ENCODE results near the gene PBX4.

PBX4 gene

DNA sequence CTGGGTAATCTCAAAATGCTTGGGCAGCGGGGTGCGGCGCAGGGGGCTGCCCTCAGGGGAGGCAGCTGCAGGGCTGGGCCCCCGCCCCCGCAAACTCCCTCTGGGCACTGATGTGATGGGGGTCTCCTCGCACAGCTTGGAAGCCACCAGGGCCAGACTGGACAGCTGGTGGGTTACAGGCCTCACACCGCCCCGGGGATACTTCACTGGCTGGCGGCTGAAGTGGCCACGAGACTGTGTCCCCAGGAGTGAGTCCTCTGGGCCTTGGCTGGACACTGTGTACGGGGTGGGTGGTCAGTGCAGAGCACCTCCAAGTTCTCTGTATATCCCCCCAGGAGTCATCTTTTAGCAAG lies 11.6 kb upstream of the PBX4 start:
- Histone ChIP-seq H3K27me3 (ENCODE audit: low read length) (no peaks in the 10 kb centered on the region), H3K9me3 (ENCODE audit: insufficient read depth, low read length) (no peaks in the 10 kb centered on the region), H3K27ac (ENCODE audit: low read depth, low read length) (no peak overlapping the region), H3K9me2 (replicated peaks; ENCODE audit: insufficient read depth, low read length) (no peaks in the 10 kb centered on the region), H3K4me3 (ENCODE audit: insufficient read depth, low read length, poor library complexity, severe bottlenecking) (no peak overlapping the region), H2AFZ (ENCODE audit: low read depth, low read length, severe bottlenecking) (no peak overlapping the region), H3K36me3 (ENCODE audit: low read length) (0 out of 2 replicates have a peak, but pooled peaks cover 3% of the 10 kb centered on the region), H3F3A (ENCODE audit: insufficient read depth) (peaks cover 11% of the 10 kb centered on the region; the same call in 1 of the 2 replicates), H3K9ac (ENCODE audit: low read length) (no peak overlapping the region), H4K20me1 (ENCODE audit: low read depth, low read length) (no peaks in the 10 kb centered on the region), H3K4me2 (ENCODE audit: low read depth, low read length, poor library complexity, severe bottlenecking) (no peak overlapping the region), H3K79me2 (ENCODE audit: insufficient read depth, low read length) (no peaks in the 10 kb centered on the region)
- TF ChIP-seq, protein P1, sequence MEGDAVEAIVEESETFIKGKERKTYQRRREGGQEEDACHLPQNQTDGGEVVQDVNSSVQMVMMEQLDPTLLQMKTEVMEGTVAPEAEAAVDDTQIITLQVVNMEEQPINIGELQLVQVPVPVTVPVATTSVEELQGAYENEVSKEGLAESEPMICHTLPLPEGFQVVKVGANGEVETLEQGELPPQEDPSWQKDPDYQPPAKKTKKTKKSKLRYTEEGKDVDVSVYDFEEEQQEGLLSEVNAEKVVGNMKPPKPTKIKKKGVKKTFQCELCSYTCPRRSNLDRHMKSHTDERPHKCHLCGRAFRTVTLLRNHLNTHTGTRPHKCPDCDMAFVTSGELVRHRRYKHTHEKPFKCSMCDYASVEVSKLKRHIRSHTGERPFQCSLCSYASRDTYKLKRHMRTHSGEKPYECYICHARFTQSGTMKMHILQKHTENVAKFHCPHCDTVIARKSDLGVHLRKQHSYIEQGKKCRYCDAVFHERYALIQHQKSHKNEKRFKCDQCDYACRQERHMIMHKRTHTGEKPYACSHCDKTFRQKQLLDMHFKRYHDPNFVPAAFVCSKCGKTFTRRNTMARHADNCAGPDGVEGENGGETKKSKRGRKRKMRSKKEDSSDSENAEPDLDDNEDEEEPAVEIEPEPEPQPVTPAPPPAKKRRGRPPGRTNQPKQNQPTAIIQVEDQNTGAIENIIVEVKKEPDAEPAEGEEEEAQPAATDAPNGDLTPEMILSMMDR (IDR thresholded peaks at IDR 0.05; ENCODE audit: insufficient read depth, low read length, poor library complexity, severe bottlenecking), result no peak
- TF ChIP-seq EZH2phosphoT487 (conservative IDR thresholded peaks at IDR 0.05; ENCODE audit: low read length), result no peak

DNA sequence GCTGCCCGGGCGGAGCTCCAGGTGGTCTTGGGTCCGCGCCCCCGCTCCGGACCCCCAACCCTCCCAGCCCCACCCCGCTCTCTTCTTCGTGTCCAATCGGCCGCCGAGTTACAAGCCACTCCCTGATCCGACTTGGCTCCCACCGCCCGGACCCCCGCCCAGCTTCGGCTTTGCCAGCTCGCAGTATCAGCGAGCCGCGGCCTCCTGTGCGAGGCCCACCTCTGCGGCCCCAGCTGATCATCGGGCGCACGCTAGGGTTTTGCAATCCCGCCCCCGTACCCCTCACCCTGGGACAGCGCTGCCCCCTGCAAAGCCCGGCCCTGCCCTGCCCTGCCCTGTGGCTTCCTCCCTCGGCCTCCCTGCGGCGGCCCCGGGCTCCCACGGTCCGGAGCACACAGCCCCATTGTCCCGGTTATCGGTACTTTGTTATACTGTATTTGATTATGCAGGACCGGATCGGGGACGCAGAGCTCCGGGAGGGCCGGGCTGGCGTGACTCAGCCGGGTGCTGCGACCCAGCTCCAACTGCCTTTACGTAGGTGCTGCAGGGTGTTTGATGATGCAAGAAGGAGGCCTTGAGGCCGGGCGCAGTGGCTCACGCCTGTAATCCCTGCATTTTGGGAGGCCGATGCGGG lies 10.1 kb upstream of the PBX4 start:
- H3K4me2 ChIP-seq (ENCODE audit: low read depth, low read length, poor library complexity, severe bottlenecking), result peak overlapping the region; percentile 71
- peaks cover 11% of the 10 kb centered on the region; the same call in 1 of the 2 replicates for H3F3A ChIP-seq (ENCODE audit: insufficient read depth)
- H3K9ac ChIP-seq (ENCODE audit: low read length), result peak overlapping the region; percentile 83
- H4K20me1 ChIP-seq (ENCODE audit: low read depth, low read length), result no peaks in the 10 kb centered on the region
- H3K9me2 ChIP-seq (replicated peaks; ENCODE audit: insufficient read depth, low read length), result no peaks in the 10 kb centered on the region
- no peaks in the 10 kb centered on the region for H3K9me3 ChIP-seq (ENCODE audit: insufficient read depth, low read length)
- peak overlapping the region; percentile 66 for H3K4me3 ChIP-seq (ENCODE audit: insufficient read depth, low read length, poor library complexity, severe bottlenecking)
- H2AFZ ChIP-seq (ENCODE audit: low read depth, low read length, severe bottlenecking), result no peak overlapping the region
- no peaks in the 10 kb centered on the region for H3K27me3 ChIP-seq (ENCODE audit: low read length)
- TF ChIP-seq, protein P1 (IDR thresholded peaks at IDR 0.05; ENCODE audit: insufficient read depth, low read length, poor library complexity, severe bottlenecking), result no peak
- no peak for TF ChIP-seq EZH2phosphoT487 (conservative IDR thresholded peaks at IDR 0.05; ENCODE audit: low read length)
- H3K27ac ChIP-seq (ENCODE audit: low read depth, low read length), result peak overlapping the region; percentile 59
- H3K79me2 ChIP-seq (ENCODE audit: insufficient read depth, low read length), result no peaks in the 10 kb centered on the region
- H3K36me3 ChIP-seq (ENCODE audit: low read length), result 0 out of 2 replicates have a peak, but pooled peaks cover 3% of the 10 kb centered on the region

DNA sequence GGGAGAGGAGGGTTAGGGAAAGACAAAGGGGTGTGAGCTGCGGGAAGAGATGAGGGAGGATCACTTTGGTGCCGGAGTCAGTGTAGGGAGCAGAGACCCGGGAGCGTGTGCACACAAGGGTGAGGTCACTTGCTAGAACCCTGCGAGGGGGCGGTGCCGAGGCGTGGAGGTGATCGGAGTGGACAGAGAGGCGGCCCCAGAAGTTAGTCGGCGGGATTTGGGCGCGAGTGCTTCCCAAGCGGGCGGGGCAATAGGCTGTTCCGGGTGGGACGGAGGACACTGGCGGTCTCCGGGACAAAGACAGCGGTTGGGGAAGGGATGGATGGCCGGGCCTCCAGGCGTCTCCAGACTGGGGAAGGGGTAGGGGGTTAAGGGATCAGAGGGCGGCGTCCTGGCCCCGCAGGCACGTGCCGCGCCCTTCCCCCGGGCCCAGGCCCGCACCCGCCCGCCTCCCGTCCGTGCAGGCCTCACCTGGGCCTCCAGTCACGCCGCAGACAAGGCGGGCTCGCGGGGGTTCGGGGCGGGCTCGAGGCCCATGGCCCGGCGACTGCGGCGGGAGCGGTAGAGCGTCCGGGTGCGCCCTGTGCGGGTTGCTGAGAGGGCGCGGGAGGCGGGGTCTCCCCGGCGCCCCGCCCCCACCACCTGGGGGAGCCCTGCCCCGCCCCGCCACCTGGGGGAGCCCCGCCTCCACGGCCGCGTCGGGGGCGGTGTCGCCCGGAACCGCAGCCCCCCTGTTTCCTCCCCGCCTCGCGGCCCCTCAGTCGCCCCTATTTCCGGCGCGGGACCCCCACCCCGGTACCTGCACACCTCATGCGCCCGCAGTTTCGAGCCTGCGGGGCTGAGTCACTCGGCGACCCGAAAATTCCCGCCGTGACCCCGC lies 9.4 kb upstream of the PBX4 start, which contains the start of gene LPAR2:
TSS of gene LPAR2 (minus strand) at position 600 of the 880 bp plus-strand sequence. CDS start 945 bp downstream, outside the sequence.
- Histone ChIP-seq H3K9ac (ENCODE audit: low read length) (peak within 1 kb of the TSS; percentile 83), H3K27me3 (ENCODE audit: low read length) (no peaks in the 10 kb centered on the region), H2AFZ (ENCODE audit: low read depth, low read length, severe bottlenecking) (peak within 1 kb of the TSS; percentile 70), H3K79me2 (ENCODE audit: insufficient read depth, low read length) (no peaks in the 10 kb centered on the region), H3K9me3 (ENCODE audit: insufficient read depth, low read length) (no peaks in the 10 kb centered on the region), H3K27ac (ENCODE audit: low read depth, low read length) (peak within 1 kb of the TSS; percentile 66), H3K9me2 (replicated peaks; ENCODE audit: insufficient read depth, low read length) (no peaks in the 10 kb centered on the region), H4K20me1 (ENCODE audit: low read depth, low read length) (no peaks in the 10 kb centered on the region), H3K4me3 (ENCODE audit: insufficient read depth, low read length, poor library complexity, severe bottlenecking) (peak within 1 kb of the TSS; percentile 66), H3K36me3 (ENCODE audit: low read length) (no peaks in the 10 kb centered on the region), H3K4me2 (ENCODE audit: low read depth, low read length, poor library complexity, severe bottlenecking) (peak within 1 kb of the TSS; percentile 71), H3F3A (ENCODE audit: insufficient read depth) (peaks cover 11% of the 10 kb centered on the region; the same call in 1 of the 2 replicates)
- no peak for TF ChIP-seq EZH2phosphoT487 (conservative IDR thresholded peaks at IDR 0.05; ENCODE audit: low read length)
- TF ChIP-seq, protein P1 (IDR thresholded peaks at IDR 0.05; ENCODE audit: insufficient read depth, low read length, poor library complexity, severe bottlenecking), result no peak
